Measurements from ENCODE around the gene KAT6B.
"Not testable (repeated sequence)": the region's sequence is repeated elsewhere in the genome, so short reads cannot be mapped to it uniquely, and the experiment has no call there.

KAT6B gene

DNA sequence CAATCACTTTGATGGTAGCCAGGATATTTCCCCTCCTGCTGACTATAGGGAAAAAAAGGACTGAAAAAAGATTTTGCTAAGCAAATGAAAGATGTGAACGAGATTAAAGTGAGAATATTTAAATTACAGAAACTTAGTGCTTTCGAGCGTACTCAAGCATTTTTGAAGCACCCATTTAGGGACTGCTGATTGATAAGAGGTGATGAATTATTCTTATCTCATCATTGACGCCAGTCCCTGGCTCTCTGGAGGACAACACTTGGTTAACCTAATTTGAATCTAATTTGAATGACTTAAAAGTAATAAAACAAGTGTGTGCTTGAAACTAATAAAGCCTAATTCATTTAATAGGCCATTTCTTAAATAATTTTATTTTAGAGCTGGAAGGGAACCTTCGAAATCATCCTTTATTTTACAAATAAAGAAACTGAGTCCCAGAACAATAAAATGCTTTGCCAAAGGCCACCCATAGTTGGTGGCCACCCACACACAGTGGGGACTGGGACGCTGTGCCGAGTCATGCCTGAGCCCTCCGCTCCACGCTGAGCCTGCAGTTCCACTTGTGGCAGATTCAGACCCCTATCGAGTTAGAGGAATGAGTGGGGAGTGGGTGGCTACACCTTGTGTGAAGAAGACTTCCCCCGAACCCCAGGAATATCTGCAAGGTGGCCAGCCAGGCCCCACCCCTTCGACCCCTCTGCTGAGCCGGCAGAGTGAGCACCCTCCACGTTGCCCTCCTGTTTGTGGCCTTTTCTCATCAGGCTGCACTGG lies 223.9 kb downstream of the KAT6B start:
- H2BK120ac ChIP-seq (ENCODE audit: low read depth, low read length): no peak overlapping the region
- no peak overlapping the region for H3K27ac ChIP-seq (replicated peaks; ENCODE audit: low read length)
- H3K27me3 ChIP-seq (ENCODE audit: control insufficient read depth in 3 of 3, insufficient read depth in 3 of 3, low read depth in 1 of 3, low read length in 3 of 3): no peaks in the 10 kb centered on the region
- H2BK12ac ChIP-seq (ENCODE audit: low read length): no peak overlapping the region
- H2AFZ ChIP-seq (ENCODE audit: low read length): no peak overlapping the region
- no peaks in the 10 kb centered on the region for H3K4me1 ChIP-seq (ENCODE audit: control insufficient read depth in 2 of 2, insufficient read depth in 1 of 2, low read depth in 1 of 2, low read length in 2 of 2)
- H3K36me3 ChIP-seq (replicated peaks in 1 of 2; ENCODE audit: control insufficient read depth in 2 of 2, insufficient read depth in 2 of 2, low read length in 2 of 2): no peaks in the 10 kb centered on the region
- H3K14ac ChIP-seq (ENCODE audit: low read length): no peak overlapping the region
- no peak overlapping the region for H3K4me3 ChIP-seq (ENCODE audit: low read length in 2 of 2)
- H2BK5ac ChIP-seq (ENCODE audit: low read length): no peak overlapping the region
- H3K4ac ChIP-seq (ENCODE audit: low read length): no peak overlapping the region
- no peak overlapping the region for H4K91ac ChIP-seq (ENCODE audit: low read depth, low read length, poor library complexity)
- peaks cover 0 to 2% of the 10 kb centered on the region in 2 donors for H3K9me3 ChIP-seq (replicated peaks in 1 of 2; ENCODE audit: control insufficient read depth in 2 of 2, insufficient read depth in 1 of 2, low read depth in 1 of 2, low read length in 2 of 2)
- H3K4me2 ChIP-seq (ENCODE audit: insufficient read depth, low read length, poor library complexity, severe bottlenecking): no peak overlapping the region
- H3K18ac ChIP-seq (ENCODE audit: low read length): no peak overlapping the region
- H3K79me1 ChIP-seq (ENCODE audit: low read depth, low read length): no peaks in the 10 kb centered on the region
- H2AK5ac ChIP-seq (ENCODE audit: low read depth, low read length): peak overlapping the region; percentile 53
- WGBS, 2 donors (ENCODE audit: extremely low coverage in 2 of 2, insufficient read length in 2 of 2, insufficient replicate concordance in 1 of 2): 100% methylated on average over 1 of the region's 14 CpGs; no CpG with 5 or more reads in 1 of the 2 donors
- H2BK15ac ChIP-seq (ENCODE audit: low read length): no peak overlapping the region
- no peak overlapping the region for H3K9ac ChIP-seq (ENCODE audit: low read depth, low read length, poor library complexity)
- no peak overlapping the region for H3K23ac ChIP-seq (ENCODE audit: low read depth, low read length, poor library complexity)
- no peak overlapping the region for H4K8ac ChIP-seq (ENCODE audit: low read depth, low read length)
- no peak for DNase-seq (ENCODE audit: low spot score)

GRCh38 chr10:75051308-75051707 lies 224.9 kb downstream of the KAT6B start:
- Histone ChIP-seq H3K4me2 (ENCODE audit: insufficient read depth, low read length, poor library complexity, severe bottlenecking) (no peak overlapping the region), H3K4me3 (ENCODE audit: low read length in 2 of 2) (no peak overlapping the region), H2BK120ac (ENCODE audit: low read depth, low read length) (no peak overlapping the region), H2BK12ac (ENCODE audit: low read length) (no peak overlapping the region), H3K36me3 (replicated peaks in 1 of 2; ENCODE audit: control insufficient read depth in 2 of 2, insufficient read depth in 2 of 2, low read length in 2 of 2) (no peaks in the 10 kb centered on the region), H3K4ac (ENCODE audit: low read length) (no peak overlapping the region), H3K14ac (ENCODE audit: low read length) (no peak overlapping the region), H3K9me3 (replicated peaks in 1 of 2; ENCODE audit: control insufficient read depth in 2 of 2, insufficient read depth in 1 of 2, low read depth in 1 of 2, low read length in 2 of 2) (peaks cover 0 to 2% of the 10 kb centered on the region in 2 donors), H2AFZ (ENCODE audit: low read length) (no peak overlapping the region), H3K18ac (ENCODE audit: low read length) (peak overlapping the region; percentile 45), H3K23ac (ENCODE audit: low read depth, low read length, poor library complexity) (no peak overlapping the region), H3K27me3 (ENCODE audit: control insufficient read depth in 3 of 3, insufficient read depth in 3 of 3, low read depth in 1 of 3, low read length in 3 of 3) (no peaks in the 10 kb centered on the region), H2BK5ac (ENCODE audit: low read length) (no peak overlapping the region), H4K91ac (ENCODE audit: low read depth, low read length, poor library complexity) (no peak overlapping the region), H3K9ac (ENCODE audit: low read depth, low read length, poor library complexity) (no peak overlapping the region), H2BK15ac (ENCODE audit: low read length) (no peak overlapping the region), H2AK5ac (ENCODE audit: low read depth, low read length) (no peak overlapping the region), H3K4me1 (ENCODE audit: control insufficient read depth in 2 of 2, insufficient read depth in 1 of 2, low read depth in 1 of 2, low read length in 2 of 2) (no peaks in the 10 kb centered on the region), H3K79me1 (ENCODE audit: low read depth, low read length) (no peaks in the 10 kb centered on the region), H3K27ac (replicated peaks; ENCODE audit: low read length) (no peak overlapping the region), H4K8ac (ENCODE audit: low read depth, low read length) (no peak overlapping the region)
- WGBS, 2 donors (ENCODE audit: extremely low coverage in 2 of 2, insufficient read length in 2 of 2, insufficient replicate concordance in 1 of 2): no CpG with 5 or more reads among the region's 5 CpGs
- DNase-seq (ENCODE audit: low spot score): no peak

GRCh38 chr10:75055896-75056406 lies 229.6 kb downstream of the KAT6B start:
- H3K14ac ChIP-seq (ENCODE audit: low read length); H4K8ac ChIP-seq (ENCODE audit: low read depth, low read length); H2BK12ac ChIP-seq (ENCODE audit: low read length); H3K9me3 ChIP-seq (replicated peaks in 1 of 2; ENCODE audit: control insufficient read depth in 2 of 2, insufficient read depth in 1 of 2, low read depth in 1 of 2, low read length in 2 of 2); H3K27me3 ChIP-seq (ENCODE audit: control insufficient read depth in 3 of 3, insufficient read depth in 3 of 3, low read depth in 1 of 3, low read length in 3 of 3); H2AFZ ChIP-seq (ENCODE audit: low read length); H3K4me3 ChIP-seq (ENCODE audit: low read length in 2 of 2); H2BK5ac ChIP-seq (ENCODE audit: low read length); H4K91ac ChIP-seq (ENCODE audit: low read depth, low read length, poor library complexity); H3K36me3 ChIP-seq (replicated peaks in 1 of 2; ENCODE audit: control insufficient read depth in 2 of 2, insufficient read depth in 2 of 2, low read length in 2 of 2); H3K23ac ChIP-seq (ENCODE audit: low read depth, low read length, poor library complexity); DNase-seq (ENCODE audit: low spot score); H3K18ac ChIP-seq (ENCODE audit: low read length); H2BK120ac ChIP-seq (ENCODE audit: low read depth, low read length); H3K4me2 ChIP-seq (ENCODE audit: insufficient read depth, low read length, poor library complexity, severe bottlenecking); H3K4ac ChIP-seq (ENCODE audit: low read length); H3K79me1 ChIP-seq (ENCODE audit: low read depth, low read length); H3K9ac ChIP-seq (ENCODE audit: low read depth, low read length, poor library complexity); H2AK5ac ChIP-seq (ENCODE audit: low read depth, low read length); H2BK15ac ChIP-seq (ENCODE audit: low read length); H3K4me1 ChIP-seq (ENCODE audit: control insufficient read depth in 2 of 2, insufficient read depth in 1 of 2, low read depth in 1 of 2, low read length in 2 of 2); H3K27ac ChIP-seq (replicated peaks; ENCODE audit: low read length): not testable (repeated sequence)
- WGBS, 2 donors (ENCODE audit: extremely low coverage in 2 of 2, insufficient read length in 2 of 2, insufficient replicate concordance in 1 of 2): no CpG with 5 or more reads among the region's 2 CpGs

DNA sequence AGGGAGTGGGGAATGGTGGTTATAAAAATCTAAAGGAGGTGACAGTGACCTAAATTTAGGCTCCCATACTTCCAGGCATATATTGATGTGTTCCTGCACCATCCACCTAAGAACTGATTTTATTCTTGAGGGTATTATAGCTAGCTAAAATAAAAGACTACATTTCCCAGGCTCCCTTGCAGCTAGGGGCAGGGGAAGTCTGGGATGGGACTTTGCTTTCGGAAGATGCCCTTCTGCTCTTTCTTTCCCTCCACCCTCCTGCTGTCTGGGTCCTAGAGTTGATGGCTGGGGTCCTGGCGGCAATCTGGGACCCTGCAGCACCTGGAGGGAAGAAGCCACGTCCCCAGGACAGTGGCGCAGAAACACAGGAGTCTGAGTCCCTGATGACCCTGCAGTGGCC lies 231.3 kb downstream of the KAT6B start:
- Histone ChIP-seq H3K4me3 (ENCODE audit: low read length in 2 of 2) (no peak overlapping the region), H2BK5ac (ENCODE audit: low read length) (no peak overlapping the region), H3K36me3 (replicated peaks in 1 of 2; ENCODE audit: control insufficient read depth in 2 of 2, insufficient read depth in 2 of 2, low read length in 2 of 2) (no peaks in the 10 kb centered on the region), H3K18ac (ENCODE audit: low read length) (peak overlapping the region; percentile 29), H2AFZ (ENCODE audit: low read length) (no peak overlapping the region), H3K27me3 (ENCODE audit: control insufficient read depth in 3 of 3, insufficient read depth in 3 of 3, low read depth in 1 of 3, low read length in 3 of 3) (no peaks in the 10 kb centered on the region), H3K27ac (replicated peaks; ENCODE audit: low read length) (no peak overlapping the region), H3K9me3 (replicated peaks in 1 of 2; ENCODE audit: control insufficient read depth in 2 of 2, insufficient read depth in 1 of 2, low read depth in 1 of 2, low read length in 2 of 2) (no peaks in the 10 kb centered on the region), H3K4me2 (ENCODE audit: insufficient read depth, low read length, poor library complexity, severe bottlenecking) (no peak overlapping the region), H2AK5ac (ENCODE audit: low read depth, low read length) (no peak overlapping the region), H4K91ac (ENCODE audit: low read depth, low read length, poor library complexity) (no peak overlapping the region), H4K8ac (ENCODE audit: low read depth, low read length) (no peak overlapping the region), H2BK120ac (ENCODE audit: low read depth, low read length) (no peak overlapping the region), H3K4me1 (ENCODE audit: control insufficient read depth in 2 of 2, insufficient read depth in 1 of 2, low read depth in 1 of 2, low read length in 2 of 2) (peaks cover 0 to 5% of the 10 kb centered on the region in 2 donors), H3K9ac (ENCODE audit: low read depth, low read length, poor library complexity) (no peak overlapping the region), H3K4ac (ENCODE audit: low read length) (no peak overlapping the region), H3K23ac (ENCODE audit: low read depth, low read length, poor library complexity) (no peak overlapping the region), H3K14ac (ENCODE audit: low read length) (no peak overlapping the region), H2BK15ac (ENCODE audit: low read length) (peak overlapping the region; percentile 22), H2BK12ac (ENCODE audit: low read length) (no peak overlapping the region), H3K79me1 (ENCODE audit: low read depth, low read length) (no peaks in the 10 kb centered on the region)
- WGBS, 2 donors (ENCODE audit: extremely low coverage in 2 of 2, insufficient read length in 2 of 2, insufficient replicate concordance in 1 of 2): no CpG with 5 or more reads among the region's 4 CpGs
- no peak for DNase-seq (ENCODE audit: low spot score)
